Testis (tissue), 3 donors: Measurements from ENCODE around the gene ZNF362. TPM values are rescaled to one million over a fixed set of nuclear protein-coding genes. Genes with fewer than 3 reads are reported as not detected.

Source experiments
- DNase-seq: peaks from one replicate; pipeline ENCODE4 v3.0.0-alpha.2; 2019
- H3K27ac ChIP-seq, 2 donors: fragments of 200-600 bp; sonication (generic); one replicate each; pipeline ENCODE4 v1.5.1; 2019
- H3K27me3 ChIP-seq: fragments of 200-600 bp; sonication (generic); one replicate; pipeline ENCODE4 v1.5.1; 2019
- H3K36me3 ChIP-seq: fragments of 200-600 bp; sonication (generic); one replicate; pipeline ENCODE4 v1.5.1; 2017; ENCODE audit warnings: low read depth; ENCODE audit errors: missing control alignments
- H3K4me1 ChIP-seq: fragments of 200-600 bp; sonication (generic); one replicate; pipeline ENCODE4 v1.5.1; 2019
- H3K4me3 ChIP-seq, 2 donors: fragments of 200-600 bp; sonication (generic); one replicate each; pipeline ENCODE4 v1.5.1; 2017 to 2019
- H3K9me3 ChIP-seq: fragments of 200-600 bp; sonication (generic); one replicate; pipeline ENCODE4 v1.5.1; 2017
- POLR2A ChIP-seq: fragments of 450-650 bp; IDR thresholded peaks from one replicate; pipeline ENCODE4 v1.6.1; 2017; ENCODE audit warnings: antibody characterized with exemption, mild to moderate bottlenecking, moderate library complexity
- WGBS, 2 donors: methylation state at CpG; one replicate each; pipeline ENCODE4 v1.1.5; 2018; 5-methylcytosine and 5-hydroxymethylcytosine counted together
- intact Hi-C: fragments of 100-400 bp; cut with DNase I; formaldehyde crosslinking; loops from one replicate; pipeline ENCODE4 v1.15.1; 2023; ENCODE audit warnings: low total_unique reads
- polyA plus RNA-seq: library from polyadenylated mRNA; stranded (reverse); fragments of 350-450 nt; fragmentation: Illumina TruSeq; extraction: RNeasy Lipid Tissue Mini Kit (QIAGEN cat#74804); gene quantifications from one replicate; pipeline ENCODE4 v1.2.3, GENCODE V29; 2014; ENCODE audit warnings: low read depth, low replicate concordance; ENCODE audit not compliant: insufficient read depth
- total RNA-seq, 2 donors: library from RNA; depleted of rRNA; stranded (reverse); fragments of >200 nt; gene quantifications; one replicate each; pipeline ENCODE4 v1.2.3, GENCODE V29; 2016
- TF ChIP-seq, protein P1 (sequence below), 3 experiments: fragments of 450-650 bp in 2 of 3; fragments of 200-600 bp in 1 of 3; sonication (generic) in 1 of 3; IDR thresholded peaks; one replicate each; pipeline ENCODE4 v1.5.1; 2016 to 2019; ENCODE audit warnings: antibody characterized with exemption in 3 of 3, mild to moderate bottlenecking in 2 of 3, moderate library complexity in 1 of 3

Gene ZNF362
- total and polyA plus RNA-seq, 3 donors from 2014 or later, result 16.3 to 28.6 (median 26.6) TPM

DNA sequence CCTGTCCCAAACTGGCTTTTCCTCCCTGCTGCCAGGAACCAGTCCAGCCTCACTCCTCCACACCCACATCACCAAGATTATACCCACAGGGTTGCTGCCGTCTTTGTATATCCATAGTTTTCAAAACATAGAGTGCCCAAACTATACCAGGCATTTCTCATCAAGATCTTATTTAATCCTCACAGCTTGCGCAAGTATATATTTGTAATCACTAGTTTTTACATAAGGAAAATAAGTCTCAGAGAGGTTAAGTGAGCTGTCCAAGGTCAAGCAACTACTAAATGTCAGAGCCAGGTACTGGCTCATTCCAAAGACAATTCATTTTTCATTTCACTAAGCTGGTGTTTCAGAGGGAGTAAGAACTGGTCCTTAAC, 34.9 kb upstream of the ZNF362 start:
- Histone ChIP-seq H3K27ac (no peak overlapping the region), H3K36me3 (no peaks in the 10 kb centered on the region), H3K9me3 (no peaks in the 10 kb centered on the region), H3K27me3 (no peaks in the 10 kb centered on the region), H3K4me1 (no peaks in the 10 kb centered on the region), H3K4me3 (no peak overlapping the region)
- TF ChIP-seq, protein P1, sequence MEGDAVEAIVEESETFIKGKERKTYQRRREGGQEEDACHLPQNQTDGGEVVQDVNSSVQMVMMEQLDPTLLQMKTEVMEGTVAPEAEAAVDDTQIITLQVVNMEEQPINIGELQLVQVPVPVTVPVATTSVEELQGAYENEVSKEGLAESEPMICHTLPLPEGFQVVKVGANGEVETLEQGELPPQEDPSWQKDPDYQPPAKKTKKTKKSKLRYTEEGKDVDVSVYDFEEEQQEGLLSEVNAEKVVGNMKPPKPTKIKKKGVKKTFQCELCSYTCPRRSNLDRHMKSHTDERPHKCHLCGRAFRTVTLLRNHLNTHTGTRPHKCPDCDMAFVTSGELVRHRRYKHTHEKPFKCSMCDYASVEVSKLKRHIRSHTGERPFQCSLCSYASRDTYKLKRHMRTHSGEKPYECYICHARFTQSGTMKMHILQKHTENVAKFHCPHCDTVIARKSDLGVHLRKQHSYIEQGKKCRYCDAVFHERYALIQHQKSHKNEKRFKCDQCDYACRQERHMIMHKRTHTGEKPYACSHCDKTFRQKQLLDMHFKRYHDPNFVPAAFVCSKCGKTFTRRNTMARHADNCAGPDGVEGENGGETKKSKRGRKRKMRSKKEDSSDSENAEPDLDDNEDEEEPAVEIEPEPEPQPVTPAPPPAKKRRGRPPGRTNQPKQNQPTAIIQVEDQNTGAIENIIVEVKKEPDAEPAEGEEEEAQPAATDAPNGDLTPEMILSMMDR (IDR thresholded peaks at IDR 0.05), result no peak
- TF ChIP-seq POLR2A, result no peak
- intact Hi-C loops, result no loop called here
- whole genome bisulfite sequencing, 2 donors, result 75 to 76% methylated on average over 2 of the region's 2 CpGs
- no peak for DNase-seq

DNA sequence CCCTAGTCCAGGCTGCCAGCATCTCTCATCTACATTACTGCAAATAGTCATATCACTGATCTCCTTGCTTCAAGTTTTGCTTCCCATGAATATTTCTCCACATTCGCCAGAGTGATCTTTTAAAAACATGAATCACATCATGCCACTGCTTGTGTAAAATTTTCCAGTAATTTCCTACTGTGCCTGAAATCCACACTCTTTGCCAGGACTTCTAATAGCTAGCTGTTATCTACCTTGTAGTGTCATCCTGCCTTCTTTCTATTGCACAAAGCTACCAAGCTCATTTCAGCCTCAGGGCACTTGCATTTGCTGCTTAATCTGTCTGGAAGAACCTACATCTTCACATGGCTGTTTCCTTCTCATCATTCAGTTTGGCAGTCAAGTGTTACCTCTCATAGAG, 33.9 kb upstream of the ZNF362 start:
- Histone ChIP-seq H3K4me3 (no peak overlapping the region), H3K9me3 (no peaks in the 10 kb centered on the region), H3K4me1 (no peaks in the 10 kb centered on the region), H3K36me3 (no peaks in the 10 kb centered on the region), H3K27me3 (no peaks in the 10 kb centered on the region), H3K27ac (no peak overlapping the region)
- no peak for TF ChIP-seq POLR2A
- 71 to 89% methylated on average over 1 of the region's 1 CpG for WGBS, 2 donors
- DNase-seq, result no peak
- intact Hi-C loops, result no loop called here

DNA sequence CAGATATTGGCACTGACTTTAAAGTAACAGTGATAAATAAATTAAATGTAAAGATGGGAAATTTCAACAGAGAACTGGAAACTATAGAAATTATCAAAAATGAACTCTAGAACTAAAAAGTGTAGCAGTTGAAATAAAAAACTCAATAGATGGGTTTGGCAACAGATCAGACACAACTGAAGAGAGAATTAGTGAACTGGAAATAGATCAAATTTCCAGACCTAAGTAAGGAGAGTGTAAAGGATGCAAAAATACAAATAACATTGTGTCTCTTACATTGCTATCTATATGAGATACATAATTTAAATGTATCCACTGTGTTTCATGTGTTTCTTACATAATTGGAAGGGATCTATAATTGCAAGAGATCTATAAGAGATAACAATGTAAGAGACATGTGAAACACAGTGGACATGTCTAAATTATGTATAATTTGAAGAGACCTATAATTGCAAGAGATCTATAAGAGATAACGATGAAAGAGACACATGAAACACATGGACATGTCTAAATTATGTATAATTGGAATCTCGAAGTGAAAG, 32.1 kb upstream of the ZNF362 start:
- H3K27me3 ChIP-seq, result no peaks in the 10 kb centered on the region
- H3K36me3 ChIP-seq, result no peaks in the 10 kb centered on the region
- 83 to 85% methylated on average over 2 of the region's 2 CpGs for WGBS, 2 donors
- no peak for TF ChIP-seq POLR2A
- TF ChIP-seq, protein P1 (IDR thresholded peaks at IDR 0.05), result no peak
- no peaks in the 10 kb centered on the region for H3K4me1 ChIP-seq
- H3K27ac ChIP-seq, result no peak overlapping the region
- DNase-seq, result no peak
- no peak overlapping the region for H3K4me3 ChIP-seq
- intact Hi-C loops, result no loop called here
- no peaks in the 10 kb centered on the region for H3K9me3 ChIP-seq

DNA sequence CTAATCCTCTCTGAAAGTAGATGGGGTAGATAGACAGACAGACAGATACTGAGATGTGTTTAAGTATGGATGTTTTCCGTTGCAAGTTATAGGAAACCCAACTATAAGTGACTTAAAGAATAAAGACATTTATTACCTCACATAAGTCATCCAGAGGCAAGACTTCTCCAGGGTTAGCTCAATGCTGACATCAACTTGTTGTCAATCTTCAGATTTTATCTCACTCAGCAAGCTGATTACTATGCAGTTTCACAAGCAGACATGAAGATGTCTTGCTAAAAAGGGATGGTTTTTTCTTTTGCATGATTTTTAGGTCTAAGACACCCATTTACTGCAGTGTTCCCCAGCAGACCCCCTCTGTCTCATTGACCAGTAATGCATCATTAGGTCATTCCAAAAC, 30.7 kb upstream of the ZNF362 start:
- H3K36me3 ChIP-seq, result no peaks in the 10 kb centered on the region
- intact Hi-C loops, result no loop called here

DNA sequence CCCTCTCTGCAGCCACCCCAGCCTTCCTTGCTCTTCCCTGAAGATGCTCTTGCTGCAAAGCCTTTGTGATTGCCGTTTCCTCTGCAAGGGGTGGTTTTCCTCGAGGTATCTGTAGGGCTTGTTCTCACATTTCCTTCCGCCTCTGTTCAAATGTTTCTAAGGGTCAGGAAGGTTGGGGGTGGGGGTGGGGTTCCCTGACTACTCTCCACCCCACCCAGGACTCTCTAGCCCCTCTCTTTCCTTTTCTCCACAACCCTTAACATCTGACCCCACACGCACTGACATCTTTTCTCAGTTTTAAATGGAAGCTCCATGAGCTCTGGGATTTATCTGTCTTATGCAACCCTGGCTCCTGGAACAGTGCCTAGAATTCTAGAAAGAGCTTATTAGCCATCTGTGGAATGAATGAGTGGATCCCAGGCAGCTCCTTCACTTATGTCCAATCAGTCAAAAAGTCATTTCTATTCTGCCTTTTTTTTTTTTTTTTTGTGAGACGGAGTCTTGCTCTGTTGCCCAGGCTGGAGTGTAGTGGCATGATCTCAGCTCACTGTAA, 27.3 kb upstream of the ZNF362 start:
- intact Hi-C loops, result no loop called here
- 47 to 55% methylated on average over 5 of the region's 5 CpGs for WGBS, 2 donors

More for the DNA sequence above, 30.7 kb upstream of the ZNF362 start:
- TF ChIP-seq, protein P1 (IDR thresholded peaks at IDR 0.05), result no peak
- no peak for TF ChIP-seq POLR2A
- H3K27ac ChIP-seq, result no peak overlapping the region
- no peak for DNase-seq
- no peaks in the 10 kb centered on the region for H3K4me1 ChIP-seq
- 79 to 84% methylated on average over 1 of the region's 1 CpG for WGBS, 2 donors
- no peaks in the 10 kb centered on the region for H3K27me3 ChIP-seq
- no peak overlapping the region for H3K4me3 ChIP-seq
- H3K9me3 ChIP-seq, result no peaks in the 10 kb centered on the region

More for the DNA sequence above, 27.3 kb upstream of the ZNF362 start:
- TF ChIP-seq POLR2A, result no peak
- TF ChIP-seq, protein P1 (IDR thresholded peaks at IDR 0.05), result no peak
- H3K36me3 ChIP-seq, result no peaks in the 10 kb centered on the region
- no peaks in the 10 kb centered on the region for H3K9me3 ChIP-seq
- no peaks in the 10 kb centered on the region for H3K27me3 ChIP-seq
- H3K27ac ChIP-seq, result no peak overlapping the region
- no peaks in the 10 kb centered on the region for H3K4me1 ChIP-seq
- H3K4me3 ChIP-seq, result no peak overlapping the region
- peak; percentile 53 for DNase-seq
